Hepatocyte (in vitro differentiated cells): Measurements from ENCODE around the gene ATP13A3. TPM values are rescaled to one million over a fixed set of nuclear protein-coding genes. Genes with fewer than 3 reads are reported as not detected.

Experiments
- DNase-seq: peaks from one replicate; pipeline ENCODE4 v3.0.0-alpha.2; 2016; ENCODE audit warnings: low spot score
- H2AFZ ChIP-seq: fragments of 200-600 bp; sonication (generic); 2 replicates; pipeline ENCODE4 v1.6.0; 2016; ENCODE audit warnings: antibody characterized with exemption, mild to moderate bottlenecking
- H3K27ac ChIP-seq: fragments of 200-600 bp; sonication (generic); 2 replicates; pipeline ENCODE4 v1.5.1; 2016; ENCODE audit warnings: mild to moderate bottlenecking
- H3K27me3 ChIP-seq: fragments of 200-600 bp; sonication (generic); 2 replicates; pipeline ENCODE4 v1.6.1; 2016
- H3K36me3 ChIP-seq: fragments of 200-600 bp; sonication (generic); replicated peaks from 2 replicates; pipeline ENCODE4 v1.5.1; 2016; ENCODE audit warnings: low read depth; ENCODE audit not compliant: insufficient read depth
- H3K4me1 ChIP-seq: fragments of 200-600 bp; sonication (generic); 2 replicates; pipeline ENCODE4 v1.5.1; 2016; ENCODE audit warnings: mild to moderate bottlenecking, moderate library complexity; ENCODE audit not compliant: insufficient read depth
- H3K4me2 ChIP-seq: fragments of 200-600 bp; sonication (generic); 2 replicates; pipeline ENCODE4 v1.6.0; 2016
- H3K4me3 ChIP-seq: fragments of 200-600 bp; sonication (generic); 2 replicates; pipeline ENCODE4 v1.5.1; 2016; ENCODE audit warnings: mild to moderate bottlenecking
- H3K79me2 ChIP-seq: fragments of 200-600 bp; sonication (generic); 2 replicates; pipeline ENCODE4 v1.6.0; 2017; ENCODE audit warnings: mild to moderate bottlenecking
- H3K9me2 ChIP-seq: fragments of 200-600 bp; sonication (generic); replicated peaks from 2 replicates; pipeline ENCODE4 v1.6.0; 2017; ENCODE audit warnings: mild to moderate bottlenecking; ENCODE audit not compliant: insufficient read depth
- H3K9me3 ChIP-seq: fragments of 200-600 bp; sonication (generic); 2 replicates; pipeline ENCODE4 v1.5.1; 2016; ENCODE audit warnings: low read depth, mild to moderate bottlenecking
- H4K20me1 ChIP-seq: fragments of 200-600 bp; sonication (generic); 2 replicates; pipeline ENCODE4 v1.6.0; 2016; ENCODE audit warnings: mild to moderate bottlenecking; ENCODE audit not compliant: insufficient read depth, poor library complexity, severe bottlenecking
- CTCF ChIP-seq: fragments of 200-600 bp; sonication (generic); IDR thresholded peaks from 2 replicates; pipeline ENCODE4 v1.5.1; 2016; ENCODE audit warnings: antibody characterized with exemption, mild to moderate bottlenecking; ENCODE audit not compliant: poor library complexity
- EZH2 ChIP-seq: fragments of 200-600 bp; sonication (generic); IDR thresholded peaks from 2 replicates; pipeline ENCODE4 v1.6.1; 2016; ENCODE audit warnings: antibody characterized with exemption, mild to moderate bottlenecking, borderline replicate concordance
- EZH2phosphoT487 ChIP-seq: fragments of 200-600 bp; sonication (generic); IDR thresholded peaks from one replicate; pipeline ENCODE4 v1.6.1; 2018; ENCODE audit warnings: antibody characterized with exemption, mild to moderate bottlenecking, low read depth, moderate library complexity; ENCODE audit not compliant: unreplicated experiment, severe bottlenecking
- WGBS: methylation state at CpG from one replicate; pipeline ENCODE4 v1.1.6; 2016; ENCODE audit warnings: low lambda C conversion rate; ENCODE audit errors: missing lambda C conversion rate; 5-methylcytosine and 5-hydroxymethylcytosine counted together
- polyA plus RNA-seq: library from polyadenylated mRNA; unstranded; fragments of >200 nt; fragmentation: Nextera tagmentation; extraction: Ambion mirVana; gene quantifications from 2 replicates; pipeline ENCODE4 v1.2.1, GENCODE V29; 2016
- total RNA-seq: library from RNA; depleted of rRNA; stranded (reverse); fragments of >200 nt; gene quantifications from 2 replicates; pipeline ENCODE4 v1.2.3, GENCODE V29; 2014

The ATP13A3 gene
- total and polyA plus RNA-seq, 2 experiments from 2014 or later = 18.3 to 131 TPM

- Histone ChIP-seq H3K27ac (peak overlapping the region; percentile 89), H2AFZ (peak overlapping the region; percentile 33), H3K4me2 (peak overlapping the region; percentile 73), H3K79me2 (no peaks in the 10 kb centered on the region), H3K4me3 (no peak overlapping the region), H3K36me3 (no peaks in the 10 kb centered on the region), H3K9me3 (no peaks in the 10 kb centered on the region), H3K4me1 (peaks cover 20% of the 10 kb centered on the region), H3K27me3 (peaks cover 10% of the 10 kb centered on the region), H3K9me2 (no peaks in the 10 kb centered on the region), H4K20me1 (no peaks in the 10 kb centered on the region)
- no peak for DNase-seq
- WGBS = 60% methylated on average over 7 of the region's 13 CpGs
- no peak for TF ChIP-seq EZH2phosphoT487
- no peak for TF ChIP-seq EZH2
- TF ChIP-seq CTCF = no peak
Observed at GRCh38 chr3:194396539-194396858, 90.3 kb downstream of the ATP13A3 start.

DNA sequence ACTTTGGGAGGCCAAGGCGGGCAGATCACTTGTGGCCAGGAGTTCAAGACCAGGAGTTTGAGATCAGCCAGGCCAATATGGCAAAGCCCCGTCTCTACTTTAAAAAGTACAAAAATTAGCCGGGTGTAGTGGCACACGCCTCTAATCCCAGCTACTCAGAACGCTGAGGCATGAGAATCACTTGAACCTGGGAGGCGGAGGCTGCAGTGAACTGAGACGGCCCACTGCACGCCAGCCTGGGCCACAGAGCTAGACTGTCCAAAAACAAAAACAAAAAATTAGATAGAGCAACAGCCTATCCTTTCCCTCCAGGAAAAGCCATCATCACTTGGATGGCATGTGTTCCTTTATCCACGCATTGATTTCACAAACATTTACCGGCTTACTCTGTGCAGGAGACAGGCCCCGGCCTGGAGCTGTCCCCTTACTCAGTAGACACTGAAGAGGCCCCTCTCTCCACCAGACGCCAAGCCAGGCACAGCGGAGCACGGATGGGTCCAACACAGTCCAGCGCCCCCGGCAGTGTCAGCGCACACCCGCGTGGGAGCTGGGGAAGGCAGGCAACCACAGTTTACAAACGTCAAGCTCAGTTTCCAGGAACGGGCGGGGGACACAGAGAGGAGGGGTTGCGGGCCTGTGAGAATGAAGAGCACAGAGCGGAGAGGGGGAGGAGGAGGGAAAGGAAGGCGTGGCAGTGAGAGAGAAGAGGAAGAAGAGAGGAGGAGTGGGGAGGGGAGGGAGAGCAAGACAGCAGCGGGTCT is 90.8 kb downstream of the ATP13A3 start:
- Histone ChIP-seq H3K4me2 (peak overlapping the region; percentile 73), H3K36me3 (no peaks in the 10 kb centered on the region), H3K4me3 (no peak overlapping the region), H3K27ac (peak overlapping the region; percentile 89), H4K20me1 (no peaks in the 10 kb centered on the region), H3K4me1 (peaks cover 20% of the 10 kb centered on the region), H3K9me2 (no peaks in the 10 kb centered on the region), H3K79me2 (no peaks in the 10 kb centered on the region), H2AFZ (peak overlapping the region; percentile 22), H3K27me3 (peaks cover 10% of the 10 kb centered on the region), H3K9me3 (no peaks in the 10 kb centered on the region)
- TF ChIP-seq EZH2 = no peak
- no peak for TF ChIP-seq EZH2phosphoT487
- TF ChIP-seq CTCF = no peak
- DNase-seq = peak; percentile 64
- 34% methylated on average over 26 of the region's 26 CpGs for WGBS

- peak; percentile 79 for DNase-seq
- TF ChIP-seq EZH2phosphoT487 = no peak
- TF ChIP-seq CTCF = no peak
- no peak for TF ChIP-seq EZH2
- Histone ChIP-seq H3K4me2 (peak overlapping the region; percentile 73), H3K9me2 (no peaks in the 10 kb centered on the region), H3K4me1 (peaks cover 20% of the 10 kb centered on the region), H3K27ac (peak overlapping the region; percentile 89), H3K36me3 (no peaks in the 10 kb centered on the region), H2AFZ (peak overlapping the region; percentile 22), H4K20me1 (no peaks in the 10 kb centered on the region), H3K27me3 (peaks cover 10% of the 10 kb centered on the region), H3K9me3 (no peaks in the 10 kb centered on the region), H3K4me3 (no peak overlapping the region), H3K79me2 (no peaks in the 10 kb centered on the region)
- WGBS = 63% methylated on average over 5 of the region's 5 CpGs
Observed at GRCh38 chr3:194395212-194395611, 91.6 kb downstream of the ATP13A3 start.
